Heart left ventricle (tissue), 16 donors: ENCODE data around the gene MS4A14. TPM values are rescaled to one million over a fixed set of nuclear protein-coding genes. Genes with fewer than 3 reads are reported as not detected.

ENCODE experiments used
- ATAC-seq, 4 donors: fragments of 200-7000 bp; cut with Tn5 transposase; one replicate each; pipeline ENCODE4 v1.9.1; 2020 to 2022; ENCODE audit warnings: moderate library complexity in 4 of 4, mild to moderate bottlenecking in 3 of 4, moderate number of reproducible peaks in 1 of 4
- DNase-seq, 5 donors: peaks; one replicate each; pipeline ENCODE4 v3.0.0-alpha.2; 2020
- H3K27ac ChIP-seq, 12 donors: fragments of 200-600 bp; sonication (generic) in 4 of 12; one replicate each; pipeline versions ENCODE4 v1.5.0 to v1.8.0; 2016 to 2022; ENCODE audit warnings: mild to moderate bottlenecking in 2 of 12
- H3K27me3 ChIP-seq, 9 donors: fragments of 200-600 bp; sonication (generic) in 2 of 9; one replicate each; pipeline versions ENCODE4 v1.5.1 to v1.8.0; 2016 to 2022; ENCODE audit warnings: mild to moderate bottlenecking in 3 of 9
- H3K36me3 ChIP-seq, 9 donors: fragments of 200-600 bp; sonication (generic) in 2 of 9; one replicate each; pipeline versions ENCODE4 v1.5.0 to v1.8.0; 2018 to 2022; ENCODE audit warnings: mild to moderate bottlenecking in 2 of 9
- H3K4me1 ChIP-seq, 12 donors: fragments of 200-600 bp; sonication (generic) in 4 of 12; one replicate each; pipeline versions ENCODE4 v1.5.0 to v1.8.0; 2016 to 2022; ENCODE audit warnings: mild to moderate bottlenecking in 3 of 12
- H3K4me3 ChIP-seq, 12 donors: fragments of 200-600 bp; sonication (generic) in 4 of 12; one replicate each; pipeline versions ENCODE4 v1.5.0 to v1.8.0; 2017 to 2022; ENCODE audit warnings: mild to moderate bottlenecking in 9 of 12, moderate library complexity in 4 of 12
- H3K9me3 ChIP-seq, 12 donors: fragments of 200-600 bp; sonication (generic) in 4 of 12; one replicate each; pipeline versions ENCODE4 v1.5.0 to v1.8.0; 2016 to 2022; ENCODE audit warnings: mild to moderate bottlenecking in 1 of 12
- CTCF ChIP-seq, 12 donors: fragments of 200-600 bp; sonication (generic) in 4 of 12; IDR thresholded peaks; one replicate each; pipeline versions ENCODE4 v1.5.0 to v1.8.0; 2018 to 2022; ENCODE audit warnings: antibody characterized with exemption in 12 of 12, mild to moderate bottlenecking in 5 of 12
- POLR2A ChIP-seq, 2 donors: fragments of 450-650 bp; IDR thresholded peaks; one replicate each; pipeline ENCODE4 v1.6.1; 2017; ENCODE audit warnings: antibody characterized with exemption in 2 of 2, mild to moderate bottlenecking in 2 of 2, moderate library complexity in 2 of 2
- whole genome bisulfite sequencing, 4 donors: extraction: QIAGEN DNeasy Blood & Tissue Kit in 2 of 4; methylation state at CpG; one replicate each; pipeline versions ENCODE4 v1.1.5 to v1.1.7; 2013 to 2018; 5-methylcytosine and 5-hydroxymethylcytosine counted together
- intact Hi-C, 10 donors: fragments of 100-400 bp; cut with DNase I; formaldehyde crosslinking; loops; one replicate each; pipeline versions ENCODE4 v1.11.1 to v1.14.2; 2022
- polyA plus RNA-seq, 2 donors: library from polyadenylated mRNA; stranded (reverse); fragments of 200-250 nt; gene quantifications; one replicate each; pipeline ENCODE4 v1.2.3, GENCODE V29; 2013
- total RNA-seq, 9 donors: library from RNA; depleted of rRNA in 2 of 9; stranded (reverse); fragments of >200 nt in 2 of 9; fragmentation: NEBNext Ultra II Directional in 3 of 9; extraction: Animal tissue kit (Norgen Biotek cat#: 25700) in 3 of 9; gene quantifications; one replicate each; pipeline versions ENCODE4 v1.1.0 to v1.2.4, GENCODE V29; 2016 to 2023
- donor health status: ischemic (EF 13 %, LVEDD 7.1; RV severe dilation, severe dysfunction).
- donor health status: healthy with polysubstance abuse.
- donor health status: DM: no; HTN: yes; CAD: no.
- donor health status: DM: no; HTN: no; CAD: no.
- donor health status: ischemic (EF 25% LVEDD 6.9; RV normal size, moderate dysfunction).
- donor health status: ischemic (EF 25% LVEDD 5.7; RV mildly dilated, moderate dysfunction).
- donor health status: healthy.
- donor health status: DM: yes; HTN: yes; CAD: no.
- donor health status: ischemic (EF 35%, LVEDD 5.7; RV mildly dilated, moderate dysfunction).
- donor health status: nonischemic (EF 11% LVEDD 7.7; RV severe dilation, severe dysfunction).
- donor health status: DM: yes; HTN: yes; CAD: no.
- donor health status: PGD.
- donor health status: ischemic (EF 29% LVEDD 5.4; RV normal size, mild dysfunction).
- donor health status: nonischemic (EF 23%, LVEDD 6.1; RV moderate dilation, normal function).

MS4A14 gene
- total and polyA plus RNA-seq, 11 donors, result 0.12 to 2.7 (median 0.50) TPM

GRCh38 chr11:60429272-60429671, 33.0 kb downstream of the MS4A14 start, which contains the start of gene MS4A5:
Gene MS4A5, plus strand, starts transcription at chr11:60429572. Its CDS starts 103 bp downstream, at chr11:60429675.
- Histone ChIP-seq H3K9me3 (no peaks in the 10 kb centered on the region), H3K4me1 (no peaks in the 10 kb centered on the region), H3K36me3 (no peaks in the 10 kb centered on the region), H3K27ac (no peak within 1 kb of the TSS), H3K27me3 (no peaks in the 10 kb centered on the region), H3K4me3 (no peak within 1 kb of the TSS)
- 92 to 96% (median 95%) methylated on average over 5 of the region's 5 CpGs for WGBS, 4 donors
- ATAC-seq, result no peak
- no peak for DNase-seq
- TF ChIP-seq CTCF (IDR thresholded peaks at IDR 0.05) (no peak), POLR2A (IDR thresholded peaks at IDR 0.05) (no peak)
- intact Hi-C loops, result no loop called here

DNA sequence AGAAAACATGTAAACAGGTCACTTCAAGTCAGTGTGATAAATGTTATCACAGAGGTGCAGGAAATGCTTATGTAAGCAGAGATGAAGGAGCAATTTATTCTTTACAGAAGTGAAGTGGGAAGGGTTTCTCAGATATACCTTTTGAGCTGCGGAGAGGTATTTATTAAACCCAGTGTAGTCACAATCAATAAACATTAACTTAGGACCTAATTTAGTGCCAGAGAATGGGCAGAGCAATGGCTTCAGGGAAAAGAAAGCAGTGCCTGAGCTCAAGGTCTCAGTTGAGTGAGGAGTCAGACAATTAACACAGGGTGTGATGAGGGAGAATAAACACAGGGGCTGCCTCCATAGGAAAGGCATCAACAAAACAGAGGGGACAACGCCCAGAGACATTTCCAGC, 35.0 kb downstream of the MS4A14 start:
- intact Hi-C loops, result no loop called here
- DNase-seq, result no peak
- Histone ChIP-seq H3K36me3 (no peaks in the 10 kb centered on the region), H3K9me3 (no peaks in the 10 kb centered on the region), H3K4me1 (no peaks in the 10 kb centered on the region), H3K27ac (no peak overlapping the region), H3K4me3 (no peak overlapping the region), H3K27me3 (no peaks in the 10 kb centered on the region)
- TF ChIP-seq POLR2A (IDR thresholded peaks at IDR 0.05), result no peak
- TF ChIP-seq CTCF (IDR thresholded peaks at IDR 0.05), result no peak
- no peak for ATAC-seq
- 69 to 81% (median 76%) methylated on average over 2 of the region's 2 CpGs for WGBS, 4 donors

GRCh38 chr11:60433401-60433800, 37.1 kb downstream of the MS4A14 start:
- intact Hi-C loops, result no loop called here
- TF ChIP-seq CTCF (IDR thresholded peaks at IDR 0.05) (no peak), POLR2A (IDR thresholded peaks at IDR 0.05) (no peak)
- no peak overlapping the region for H3K27ac ChIP-seq
- no peaks in the 10 kb centered on the region for H3K36me3 ChIP-seq
- ATAC-seq (no peak), DNase-seq (no peak)
- no peaks in the 10 kb centered on the region for H3K4me1 ChIP-seq
- H3K9me3 ChIP-seq, result no peaks in the 10 kb centered on the region
- H3K4me3 ChIP-seq, result no peak overlapping the region
- no peaks in the 10 kb centered on the region for H3K27me3 ChIP-seq
- WGBS, 4 donors, result 67 to 77% (median 70%) methylated on average over 4 of the region's 4 CpGs

DNA sequence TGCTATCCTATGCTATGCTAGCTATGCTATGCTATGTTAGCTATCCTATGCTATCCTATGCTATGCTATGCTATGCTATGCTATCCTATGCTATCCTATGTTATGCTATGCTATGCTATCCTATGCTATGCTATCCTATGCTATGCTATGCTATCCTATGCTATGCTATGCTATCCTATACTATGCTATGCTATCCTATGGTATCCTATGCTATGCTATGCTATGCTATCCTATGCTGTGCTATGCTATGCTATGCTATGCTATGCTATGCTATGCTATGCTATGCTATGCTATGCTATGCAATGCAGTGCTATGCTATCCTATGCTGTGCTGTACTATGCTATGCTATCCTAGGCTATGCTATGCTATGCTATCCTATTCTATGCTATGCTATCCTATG, 50.8 kb downstream of the MS4A14 start:
- TF ChIP-seq POLR2A (IDR thresholded peaks at IDR 0.05) (no peak), CTCF (IDR thresholded peaks at IDR 0.05) (no peak)
- no peak for ATAC-seq

More for the DNA sequence above, 50.8 kb downstream of the MS4A14 start:
- Histone ChIP-seq H3K27me3 (no peaks in the 10 kb centered on the region), H3K27ac (no peak overlapping the region), H3K9me3 (peaks cover 0 to 4% (median 0%) of the 10 kb centered on the region in 12 donors), H3K4me1 (peaks cover 0 to 17% (median 0%) of the 10 kb centered on the region in 12 donors), H3K36me3 (no peaks in the 10 kb centered on the region), H3K4me3 (peak overlapping the region in 1 of 12 donors; percentile 53)
- intact Hi-C loops, result no loop called here
- no peak for DNase-seq
